GM19468 (cell line): Measurements from ENCODE around the gene SEMA4D.
"Not testable (repeated sequence)": the region's sequence is repeated elsewhere in the genome, so short reads cannot be mapped to it uniquely, and the experiment has no call there.

ENCODE experiments used
- ATAC-seq: cut with Tn5 transposase; IDR thresholded peaks from one replicate; pipeline ENCODE4 v1.9.1; 2021; ENCODE audit warnings: mild to moderate bottlenecking, moderate library complexity, moderate number of reproducible peaks; ENCODE audit not compliant: unreplicated experiment; ENCODE audit errors: extremely low read depth

SEMA4D gene

GRCh38 chr9:89350988-89351557, 146.8 kb downstream of the SEMA4D start:
- ATAC-seq, result no peak

GRCh38 chr9:89349607-89350006, 148.3 kb downstream of the SEMA4D start:
- ATAC-seq, result no peak

GRCh38 chr9:89347651-89348050, 150.3 kb downstream of the SEMA4D start:
- no peak for ATAC-seq

GRCh38 chr9:89346696-89347095, 151.2 kb downstream of the SEMA4D start:
- no peak for ATAC-seq

- ATAC-seq, result no peak
Observed at GRCh38 chr9:89345476-89345875, 152.4 kb downstream of the SEMA4D start.

GRCh38 chr9:89343812-89344211, 154.1 kb downstream of the SEMA4D start:
- not testable (repeated sequence) for ATAC-seq

GRCh38 chr9:89342948-89343347, 155.0 kb downstream of the SEMA4D start:
- ATAC-seq, result no peak

GRCh38 chr9:89342213-89342612, 155.7 kb downstream of the SEMA4D start:
- ATAC-seq, result no peak

GRCh38 chr9:89340332-89340731, 157.6 kb downstream of the SEMA4D start:
- no peak for ATAC-seq

- no peak for ATAC-seq
Observed at GRCh38 chr9:89339807-89340206, 158.1 kb downstream of the SEMA4D start.

GRCh38 chr9:89330513-89330912, 167.4 kb downstream of the SEMA4D start:
- no peak for ATAC-seq

GRCh38 chr9:89329917-89330316, 168.0 kb downstream of the SEMA4D start:
- no peak for ATAC-seq

- no peak for ATAC-seq
Observed at GRCh38 chr9:89328064-89328463, 169.8 kb downstream of the SEMA4D start.

- no peak for ATAC-seq
Observed at GRCh38 chr9:89325733-89326132, 172.2 kb downstream of the SEMA4D start.

GRCh38 chr9:89323390-89323789, 174.5 kb downstream of the SEMA4D start:
- no peak for ATAC-seq

GRCh38 chr9:89319015-89319905, 178.7 kb downstream of the SEMA4D start:
- ATAC-seq, result no peak

- peak; percentile 87 for ATAC-seq
Observed at GRCh38 chr9:89318123-89319014, 179.5 kb downstream of the SEMA4D start, which contains the start of gene SECISBP2. TSS of gene SECISBP2 (plus strand) at chr9:89318500. CDS start at chr9:89318577, 77 bp downstream.

GRCh38 chr9:89317282-89317681, 180.6 kb downstream of the SEMA4D start:
- ATAC-seq, result no peak

- no peak for ATAC-seq
Observed at GRCh38 chr9:89315482-89315881, 182.4 kb downstream of the SEMA4D start.

- no peak for ATAC-seq
Observed at GRCh38 chr9:89314955-89315354, 183.0 kb downstream of the SEMA4D start.

- ATAC-seq, result no peak
Observed at GRCh38 chr9:89313842-89314241, 184.1 kb downstream of the SEMA4D start.
